DMS114 treated with DMSO at 0.1 percent for 48 hours (cell line): ENCODE data around the gene ARSA.
"Not testable (repeated sequence)": the region's sequence is repeated elsewhere in the genome, so short reads cannot be mapped to it uniquely, and the experiment has no call there.

Experiments used
- DNase-seq: peaks from one replicate; lab custom pipeline; 2025; ENCODE audit not compliant: unreplicated experiment; lab: John Stamatoyannopoulos, UW

ARSA gene

DNA sequence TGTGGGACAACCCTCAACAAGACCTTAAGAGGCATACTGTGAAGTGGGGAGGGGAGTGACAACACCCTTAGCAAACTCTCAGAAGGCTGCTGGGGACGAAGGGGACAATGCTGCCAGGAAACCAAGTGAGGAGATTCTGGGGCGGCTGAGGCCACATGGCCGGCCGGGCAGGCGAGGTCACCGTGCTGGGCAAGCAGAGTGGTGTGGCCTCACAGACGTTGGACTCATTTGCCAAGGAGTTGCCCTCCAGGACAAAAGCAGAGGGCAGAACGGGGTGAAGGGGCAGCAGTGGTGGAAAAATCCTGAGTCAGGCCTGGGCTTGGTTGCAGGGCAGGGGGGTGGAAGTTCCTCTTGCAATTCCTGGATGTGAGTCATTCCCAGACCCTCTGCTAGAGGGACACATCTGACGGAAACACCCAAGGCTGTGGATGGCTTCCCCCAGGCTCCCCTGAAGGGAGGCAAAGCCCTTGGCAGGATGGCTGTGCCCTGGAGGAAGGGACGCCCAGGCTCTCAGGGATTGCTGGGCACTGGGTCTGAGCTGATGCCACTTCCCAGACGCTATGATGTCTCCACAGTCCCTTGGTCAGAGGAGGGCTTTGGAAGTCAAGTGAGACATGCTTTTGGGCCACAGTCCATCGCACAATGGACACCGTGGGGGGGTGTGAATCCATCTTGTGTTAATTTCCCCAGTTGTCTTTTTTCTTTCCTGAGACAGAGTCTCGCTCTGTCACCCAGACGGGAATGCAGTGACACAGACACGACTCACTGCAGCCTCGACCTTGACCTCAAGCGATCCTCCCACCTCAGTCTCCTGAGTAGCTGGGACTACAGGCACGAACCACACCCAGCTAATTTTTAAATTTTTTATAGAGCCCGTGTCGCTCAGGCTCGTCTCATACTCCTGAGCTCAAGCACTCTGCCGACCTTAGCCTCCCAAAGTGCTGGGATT is 28.4 kb upstream of the ARSA start:
- DNase-seq, result no peak

GRCh38 chr22:50654664-50655063 is 26.7 kb upstream of the ARSA start:
- not testable (repeated sequence) for DNase-seq

DNA sequence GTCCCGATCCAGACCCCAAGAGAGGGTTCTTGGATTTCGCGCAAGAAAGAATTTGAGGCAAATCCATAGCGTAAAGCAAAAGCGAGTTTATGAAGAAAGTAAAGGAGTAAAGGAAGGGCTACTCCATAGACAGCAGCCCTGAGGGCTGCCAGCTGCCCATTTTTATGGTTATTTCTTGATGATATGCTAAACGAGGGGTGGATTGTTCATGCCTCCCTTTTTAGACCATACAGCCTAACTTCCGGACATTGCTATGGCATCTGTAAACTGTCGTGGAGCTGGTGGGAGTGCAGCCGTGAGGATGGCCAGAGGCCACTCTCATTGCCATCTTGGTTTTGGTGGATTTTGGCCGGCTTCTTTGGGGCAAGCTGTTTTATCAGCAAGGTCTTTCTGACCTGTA is 25.3 kb upstream of the ARSA start:
- no peak for DNase-seq

DNA sequence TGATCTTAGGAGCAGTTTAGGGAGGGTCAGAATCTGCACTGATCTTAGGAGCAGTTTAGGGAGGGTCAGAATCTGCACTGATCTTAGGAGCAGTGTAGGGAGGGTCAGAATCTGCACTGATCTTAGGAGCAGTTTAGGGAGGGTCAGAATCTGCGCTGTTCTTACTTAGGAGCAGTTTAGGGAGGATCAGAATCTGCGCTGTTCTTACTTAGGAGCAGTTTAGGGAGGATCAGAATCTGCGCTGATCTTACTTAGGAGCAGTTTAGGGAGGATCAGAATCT is 15.8 kb upstream of the ARSA start:
- not testable (repeated sequence) for DNase-seq

DNA sequence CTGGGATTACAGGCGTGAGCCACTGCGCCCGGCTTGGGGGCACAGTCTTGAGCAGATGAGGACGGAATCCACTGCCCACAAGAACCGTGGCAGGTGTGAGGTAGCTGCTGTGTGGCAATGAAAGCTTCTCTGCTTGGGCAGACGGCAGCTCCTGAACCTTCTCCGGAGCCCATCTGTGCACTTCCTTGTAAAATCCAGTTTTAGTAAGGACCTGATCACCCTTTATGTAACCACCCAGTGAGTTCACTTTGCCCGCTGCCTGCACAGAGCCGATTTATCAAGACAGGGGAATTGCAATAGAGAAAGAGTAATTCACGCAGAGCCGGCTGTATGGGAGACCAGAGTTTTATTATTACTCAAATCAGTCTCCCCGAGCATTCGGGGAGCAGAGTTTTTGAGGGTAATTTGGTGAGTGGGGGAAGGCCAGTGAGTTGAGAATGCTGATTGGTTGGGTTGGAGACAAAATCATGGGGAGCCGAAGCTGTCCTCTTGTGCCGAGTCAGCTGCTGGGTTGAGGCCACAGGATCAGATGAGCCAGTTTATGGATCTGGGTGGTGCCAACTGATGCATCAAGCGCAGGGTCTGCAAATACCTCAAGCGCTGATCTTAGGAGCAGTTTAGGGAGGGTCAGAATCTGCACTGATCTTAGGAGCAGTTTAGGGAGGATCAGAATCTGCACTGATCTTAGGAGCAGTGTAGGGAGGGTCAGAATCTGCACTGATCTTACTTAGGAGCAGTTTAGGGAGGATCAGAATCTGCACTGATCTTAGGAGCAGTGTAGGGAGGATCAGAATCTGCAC is 15.3 kb upstream of the ARSA start:
- DNase-seq, result not testable (repeated sequence)

DNA sequence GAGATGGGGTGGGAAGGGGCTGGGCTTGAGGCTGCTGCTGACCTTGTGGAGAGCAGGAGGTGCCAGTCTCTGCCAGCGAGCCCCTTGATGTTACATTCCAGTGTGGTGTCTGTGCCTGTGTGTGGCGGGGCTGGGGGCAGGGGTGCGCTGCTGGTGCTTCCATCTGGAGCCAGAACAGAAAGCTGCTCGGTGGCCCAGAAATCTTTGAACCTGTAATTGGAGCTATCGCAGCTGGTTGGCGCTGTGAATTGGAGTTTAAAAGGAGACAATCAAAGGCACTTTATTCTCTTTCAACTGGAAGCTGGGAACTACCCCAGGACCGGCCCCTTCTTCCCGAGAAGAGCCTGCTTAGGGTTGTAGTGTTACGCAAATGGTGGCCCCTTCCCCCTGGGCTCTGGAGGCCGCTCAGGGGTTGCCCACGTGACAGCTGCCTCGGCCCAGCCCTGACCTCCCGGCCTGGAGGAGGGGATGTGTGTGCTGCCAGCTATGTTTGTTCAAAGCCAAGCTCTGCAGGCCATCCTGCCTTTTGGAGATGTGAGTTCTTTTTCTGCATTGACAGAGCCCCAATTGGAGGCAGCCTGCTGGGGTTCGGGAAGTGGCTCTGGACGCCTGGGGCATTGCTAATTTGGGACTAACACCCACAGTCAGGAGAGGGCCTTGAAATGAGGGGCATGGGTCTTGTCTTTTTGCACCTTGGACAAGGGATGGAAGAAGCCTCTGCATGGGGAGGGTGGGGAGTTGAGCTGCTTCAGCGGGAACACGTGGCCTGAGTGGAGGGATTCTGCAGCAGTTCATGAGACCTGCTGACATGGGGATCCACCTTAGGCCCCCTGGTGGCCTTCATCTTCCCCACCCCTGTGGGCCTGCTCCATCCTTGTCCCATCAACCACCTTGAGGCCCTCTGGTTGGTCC is 14.0 kb upstream of the ARSA start:
- no peak for DNase-seq

DNA sequence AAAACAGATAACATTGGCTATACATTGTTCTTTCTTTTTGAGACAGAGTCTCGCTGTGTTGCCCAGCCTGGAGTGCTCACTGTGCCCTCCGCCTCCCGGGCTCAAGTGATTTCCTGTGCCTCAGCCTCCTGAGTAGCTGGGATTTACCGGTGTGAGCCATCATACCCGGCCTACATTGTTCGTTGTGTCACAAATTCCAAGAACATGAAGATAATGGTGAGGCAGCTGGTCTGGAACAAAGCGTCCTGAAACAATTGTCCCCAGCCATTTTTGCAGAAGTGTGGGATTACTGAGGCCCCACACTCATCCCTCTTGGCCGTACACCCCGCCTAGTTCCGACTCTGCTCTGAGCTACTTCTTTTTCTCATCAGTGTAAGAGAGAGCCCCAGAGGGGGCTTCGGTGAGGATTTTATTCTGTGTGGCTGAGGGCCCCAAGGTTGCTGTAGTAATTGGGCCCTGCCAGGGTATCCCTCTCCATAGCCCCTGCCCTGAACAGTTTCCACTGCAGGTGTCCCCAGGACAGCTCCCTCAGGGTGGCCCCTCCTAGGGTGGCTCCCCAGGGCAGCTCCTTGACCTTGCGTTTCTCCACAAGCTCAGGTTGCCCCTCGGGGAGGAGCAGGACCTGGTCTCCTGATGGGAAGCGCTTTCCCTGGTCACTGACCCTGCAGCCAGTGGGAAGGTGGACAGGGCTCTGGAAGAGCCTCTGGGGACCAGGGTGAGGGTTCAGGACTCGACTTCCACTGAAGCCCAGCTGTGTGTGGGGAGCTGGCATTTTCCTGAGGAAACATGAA is 13.1 kb upstream of the ARSA start:
- DNase-seq, result no peak

- DNase-seq, result not testable (repeated sequence)
These were observed 12.3 kb upstream of the ARSA start for GRCh38 chr22:50640296-50640695.

DNA sequence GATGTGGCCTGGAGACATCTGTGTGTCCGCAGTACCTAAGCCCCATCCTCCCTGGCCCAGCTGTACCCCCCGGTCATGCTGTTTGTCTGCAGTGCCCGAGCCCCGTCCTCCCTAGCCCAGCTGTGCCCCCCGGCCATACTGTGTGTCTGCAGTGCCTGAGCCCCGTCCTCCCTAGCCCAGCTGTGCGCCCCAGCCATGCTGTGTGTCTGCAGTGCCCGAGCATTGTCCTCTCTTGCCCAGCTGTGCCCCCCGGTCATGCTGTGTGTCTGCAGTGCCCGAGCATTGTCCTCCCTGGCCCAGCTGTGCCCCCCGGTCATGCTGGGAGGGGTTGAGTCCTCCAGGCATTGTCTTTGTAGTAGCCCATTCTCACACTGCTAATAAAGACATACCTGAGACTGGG is 7.6 kb upstream of the ARSA start:
- no peak for DNase-seq

DNA sequence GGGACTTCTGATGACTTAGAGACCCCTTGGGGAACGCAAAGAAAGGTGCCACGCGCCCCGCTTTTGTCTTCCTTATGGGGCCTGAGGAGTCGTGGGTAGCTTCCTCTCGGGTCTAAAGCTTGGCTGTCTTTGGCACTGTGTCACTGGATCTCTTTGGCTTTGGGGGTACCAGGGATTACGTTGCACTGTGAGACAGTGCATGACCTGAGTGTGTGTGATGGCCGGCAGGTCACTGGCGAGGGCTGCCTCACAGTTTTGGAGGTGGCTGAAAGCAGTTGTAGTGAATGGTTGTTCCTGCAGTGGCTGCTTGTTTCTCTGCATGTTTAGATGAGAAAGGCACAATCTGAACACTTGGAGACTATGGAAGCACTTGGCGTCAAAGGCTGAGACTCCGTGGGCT is 5.8 kb upstream of the ARSA start:
- DNase-seq, result no peak

DNA sequence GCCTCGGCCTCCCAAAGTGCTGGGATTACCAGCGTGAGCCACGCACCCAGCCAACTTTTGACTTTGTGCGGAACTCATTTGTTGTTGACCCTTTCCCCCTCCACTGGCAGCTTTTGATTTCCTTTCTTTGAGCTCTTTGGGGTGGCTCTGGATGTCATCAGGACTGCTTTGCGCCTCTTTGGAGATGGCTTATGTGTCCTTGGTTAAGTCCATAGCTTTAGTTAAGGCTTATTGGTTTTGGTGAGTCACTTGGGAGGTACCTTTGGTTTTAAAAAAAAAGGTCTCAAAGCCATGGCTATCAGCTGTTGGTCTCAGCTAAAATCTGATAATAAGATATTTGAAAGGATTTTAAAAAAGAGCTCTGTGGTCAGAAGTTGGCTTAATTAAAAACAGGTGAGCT is 5.1 kb upstream of the ARSA start:
- no peak for DNase-seq

DNA sequence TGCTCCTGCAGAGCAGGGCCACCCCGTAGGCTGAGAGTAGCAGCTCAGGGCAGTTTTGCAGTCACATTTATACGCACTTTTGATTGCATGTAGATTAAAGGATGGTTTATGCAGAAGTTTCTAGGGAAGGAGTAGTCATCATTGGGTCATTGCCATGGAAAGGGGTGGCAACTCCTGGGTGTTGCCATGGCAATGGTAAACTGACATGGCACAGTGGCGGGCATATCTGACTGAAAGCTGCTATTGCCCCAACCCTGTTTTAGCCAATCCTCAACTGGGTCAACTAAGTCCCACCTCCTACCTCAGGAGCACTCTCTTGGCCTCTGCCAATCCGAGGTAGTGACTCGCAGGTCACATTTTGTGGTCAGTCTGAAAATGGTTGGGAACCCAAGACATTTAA is 2.4 kb upstream of the ARSA start:
- DNase-seq, result no peak

GRCh38 chr22:50628543-50629134 is 687 bp upstream of the ARSA start:
- DNase-seq, result no peak

DNA sequence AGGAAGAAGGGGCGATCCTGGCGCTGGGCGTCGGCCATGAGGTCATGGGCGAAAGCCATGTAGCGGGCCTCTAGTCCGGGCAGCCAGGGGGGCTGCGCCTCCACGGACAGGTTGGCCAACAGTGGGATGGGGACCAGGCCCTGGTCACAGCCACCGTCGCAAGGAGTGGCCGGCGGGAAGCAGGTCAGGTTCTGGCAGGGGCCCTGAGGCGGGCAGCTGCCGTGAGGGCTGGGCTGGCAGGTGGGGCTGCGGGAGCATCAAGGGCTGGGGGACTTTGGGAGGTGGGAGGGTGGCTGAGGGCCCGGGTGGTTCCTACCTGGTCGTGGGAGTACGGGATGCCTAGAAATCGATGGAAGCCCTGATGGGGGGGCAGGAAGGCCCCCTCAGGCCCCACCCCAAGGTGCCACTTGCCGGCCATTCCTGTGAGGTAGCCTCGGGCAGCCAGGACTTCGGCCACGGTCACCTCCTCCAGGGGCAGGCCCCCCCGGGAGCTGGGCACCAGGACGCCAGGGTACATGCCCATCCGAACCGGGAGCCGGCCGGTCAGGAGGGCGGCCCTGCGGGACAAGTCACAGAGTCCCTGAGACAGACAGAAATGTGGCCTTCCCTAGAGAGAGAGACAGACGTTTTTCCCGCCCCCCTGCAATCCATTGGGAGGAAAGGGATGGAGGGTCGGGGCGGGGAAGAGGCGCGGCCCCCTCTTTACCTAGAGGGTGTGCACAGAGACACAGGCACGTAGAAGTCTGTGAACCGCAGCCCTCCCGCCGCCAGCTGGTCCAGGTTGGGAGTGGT is 906 bp downstream of the ARSA start:
- DNase-seq, result no peak

DNA sequence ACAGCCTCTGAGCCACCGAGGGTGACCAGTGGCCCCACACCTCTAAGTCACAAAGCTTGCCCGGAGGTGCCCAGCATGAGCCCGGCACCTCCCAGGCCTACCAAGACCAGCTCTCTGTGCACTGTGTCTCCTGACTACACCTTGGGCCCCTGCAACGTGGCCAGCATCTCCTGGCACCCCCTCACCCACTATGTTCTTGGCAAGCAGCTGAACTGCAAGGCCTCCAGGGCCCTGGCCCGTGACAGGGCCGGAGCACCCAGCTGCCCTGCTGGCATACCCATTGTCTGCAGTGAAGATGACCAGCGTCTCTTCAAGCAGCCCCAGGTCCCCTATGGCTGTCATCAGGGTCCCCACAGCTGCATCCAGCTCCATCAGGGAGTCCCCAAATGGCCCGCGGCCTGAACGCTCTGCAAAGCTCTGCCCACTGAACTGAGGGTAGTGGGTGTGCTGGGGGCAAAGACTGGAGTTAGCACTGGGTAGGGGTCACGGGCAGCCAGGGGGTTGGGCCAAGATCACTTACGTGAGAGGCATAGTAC is 1.6 kb downstream of the ARSA start:
- DNase-seq, result no peak

- DNase-seq, result no peak
These were observed 2.2 kb downstream of the ARSA start for GRCh38 chr22:50625568-50626313.

GRCh38 chr22:50625131-50625567 is 2.8 kb downstream of the ARSA start:
- DNase-seq, result no peak
